ENCODE results near the gene VSTM1.
"Not testable (repeated sequence)": the region's sequence is repeated elsewhere in the genome, so short reads cannot be mapped to it uniquely, and the experiment has no call there.

The VSTM1 gene

GRCh38 chr19:54042989-54043388, 20.7 kb downstream of the VSTM1 start:
- no peaks in the 10 kb centered on the region for H3K9me2 ChIP-seq (replicated peaks; ENCODE audit: insufficient read depth, low read length)
- H3K9me3 ChIP-seq (replicated peaks; ENCODE audit: insufficient read depth, low read length): no peaks in the 10 kb centered on the region
- no peak overlapping the region for H3K9ac ChIP-seq (ENCODE audit: low read length)
- H3K36me3 ChIP-seq (replicated peaks; ENCODE audit: insufficient read depth, low read length): no peaks in the 10 kb centered on the region
- H3F3A ChIP-seq (ENCODE audit: insufficient read depth, low read length): no peaks in the 10 kb centered on the region
- no peak for DNase-seq
- H3K27me3 ChIP-seq (replicated peaks; ENCODE audit: insufficient read depth, low read length): peaks cover 37% of the 10 kb centered on the region
- no peaks in the 10 kb centered on the region for H4K20me1 ChIP-seq (ENCODE audit: insufficient read depth, low read length)
- no peak overlapping the region for H2AFZ ChIP-seq (ENCODE audit: low read length)
- no peak overlapping the region for H3K27ac ChIP-seq (ENCODE audit: low read length)
- TF ChIP-seq EZH2phosphoT487 (IDR thresholded peaks at IDR 0.05; ENCODE audit: low read length) (no peak), EZH2 (optimal IDR thresholded peaks at IDR 0.05; ENCODE audit: low read depth, low read length) (no peak), CTCF (IDR thresholded peaks at IDR 0.05; ENCODE audit: low read length) (no peak)
- H3K4me3 ChIP-seq (ENCODE audit: low read length): no peak overlapping the region
- H3K4me2 ChIP-seq (ENCODE audit: low read depth, low read length): no peak overlapping the region
- H3K4me1 ChIP-seq (ENCODE audit: low read length): no peaks in the 10 kb centered on the region
- no peaks in the 10 kb centered on the region for H3K79me2 ChIP-seq (ENCODE audit: low read length)

- no peak overlapping the region for H2AFZ ChIP-seq (ENCODE audit: low read length)
- DNase-seq: no peak
- no peak overlapping the region for H3K27ac ChIP-seq (ENCODE audit: low read length)
- no peaks in the 10 kb centered on the region for H3K79me2 ChIP-seq (ENCODE audit: low read length)
- TF ChIP-seq EZH2phosphoT487 (IDR thresholded peaks at IDR 0.05; ENCODE audit: low read length) (no peak), CTCF (IDR thresholded peaks at IDR 0.05; ENCODE audit: low read length) (no peak), EZH2 (optimal IDR thresholded peaks at IDR 0.05; ENCODE audit: low read depth, low read length) (no peak)
- H3K9me3 ChIP-seq (replicated peaks; ENCODE audit: insufficient read depth, low read length): no peaks in the 10 kb centered on the region
- no peak overlapping the region for H3K4me2 ChIP-seq (ENCODE audit: low read depth, low read length)
- no peaks in the 10 kb centered on the region for H3K36me3 ChIP-seq (replicated peaks; ENCODE audit: insufficient read depth, low read length)
- H3K9me2 ChIP-seq (replicated peaks; ENCODE audit: insufficient read depth, low read length): no peaks in the 10 kb centered on the region
- no peaks in the 10 kb centered on the region for H3K4me1 ChIP-seq (ENCODE audit: low read length)
- peaks cover 44% of the 10 kb centered on the region for H3K27me3 ChIP-seq (replicated peaks; ENCODE audit: insufficient read depth, low read length)
- H3F3A ChIP-seq (ENCODE audit: insufficient read depth, low read length): no peaks in the 10 kb centered on the region
- H4K20me1 ChIP-seq (ENCODE audit: insufficient read depth, low read length): no peaks in the 10 kb centered on the region
- H3K9ac ChIP-seq (ENCODE audit: low read length): no peak overlapping the region
- no peak overlapping the region for H3K4me3 ChIP-seq (ENCODE audit: low read length)
These were observed 21.6 kb downstream of the VSTM1 start for GRCh38 chr19:54041969-54042606.

- Histone ChIP-seq H3K9me2 (replicated peaks; ENCODE audit: insufficient read depth, low read length) (no peaks in the 10 kb centered on the region), H3K9ac (ENCODE audit: low read length) (no peak overlapping the region), H3K4me1 (ENCODE audit: low read length) (no peaks in the 10 kb centered on the region), H2AFZ (ENCODE audit: low read length) (no peak overlapping the region), H3K27ac (ENCODE audit: low read length) (no peak overlapping the region), H3F3A (ENCODE audit: insufficient read depth, low read length) (no peaks in the 10 kb centered on the region), H3K4me2 (ENCODE audit: low read depth, low read length) (no peak overlapping the region), H3K27me3 (replicated peaks; ENCODE audit: insufficient read depth, low read length) (peaks cover 30% of the 10 kb centered on the region), H3K9me3 (replicated peaks; ENCODE audit: insufficient read depth, low read length) (no peaks in the 10 kb centered on the region), H4K20me1 (ENCODE audit: insufficient read depth, low read length) (no peaks in the 10 kb centered on the region), H3K36me3 (replicated peaks; ENCODE audit: insufficient read depth, low read length) (no peaks in the 10 kb centered on the region), H3K4me3 (ENCODE audit: low read length) (no peak overlapping the region), H3K79me2 (ENCODE audit: low read length) (no peaks in the 10 kb centered on the region)
- no peak for TF ChIP-seq CTCF (IDR thresholded peaks at IDR 0.05; ENCODE audit: low read length)
- no peak for TF ChIP-seq EZH2phosphoT487 (IDR thresholded peaks at IDR 0.05; ENCODE audit: low read length)
- no peak for TF ChIP-seq EZH2 (optimal IDR thresholded peaks at IDR 0.05; ENCODE audit: low read depth, low read length)
- DNase-seq: no peak
These were observed 23.7 kb downstream of the VSTM1 start for GRCh38 chr19:54040003-54040402.

GRCh38 chr19:54036542-54036941, 27.2 kb downstream of the VSTM1 start:
- H3K79me2 ChIP-seq (ENCODE audit: low read length); H4K20me1 ChIP-seq (ENCODE audit: insufficient read depth, low read length); H3K9ac ChIP-seq (ENCODE audit: low read length); DNase-seq; H3K4me3 ChIP-seq (ENCODE audit: low read length); H3K36me3 ChIP-seq (replicated peaks; ENCODE audit: insufficient read depth, low read length); H3K27ac ChIP-seq (ENCODE audit: low read length); H3K9me3 ChIP-seq (replicated peaks; ENCODE audit: insufficient read depth, low read length); H3K9me2 ChIP-seq (replicated peaks; ENCODE audit: insufficient read depth, low read length); H3F3A ChIP-seq (ENCODE audit: insufficient read depth, low read length); H2AFZ ChIP-seq (ENCODE audit: low read length); H3K4me1 ChIP-seq (ENCODE audit: low read length); H3K4me2 ChIP-seq (ENCODE audit: low read depth, low read length): not testable (repeated sequence)
- H3K27me3 ChIP-seq (replicated peaks; ENCODE audit: insufficient read depth, low read length): peaks cover 31% of the 10 kb centered on the region
